GM23338 (cell line): Measurements from ENCODE around the gene ERI3.

Experiments used
- EZH2 ChIP-seq: fragments of 200-600 bp; sonication (generic); IDR thresholded peaks from one replicate; pipeline ENCODE4 v1.8.0; 2017; ENCODE audit warnings: antibody characterized with exemption, mild to moderate bottlenecking, low read depth; ENCODE audit not compliant: unreplicated experiment
- EZH2phosphoT487 ChIP-seq: fragments of 200-600 bp; sonication (generic); IDR thresholded peaks from one replicate; pipeline ENCODE4 v1.8.1; 2018; ENCODE audit warnings: antibody characterized with exemption; ENCODE audit not compliant: unreplicated experiment
- NANOG ChIP-seq: IDR thresholded peaks from 2 replicates; pipeline ENCODE4 v1.6.1; 2016; ENCODE audit warnings: antibody characterized with exemption, borderline replicate concordance
- POLR2AphosphoS5 ChIP-seq: IDR thresholded peaks from 2 replicates; pipeline ENCODE4 v1.6.1; 2016; ENCODE audit warnings: antibody characterized with exemption, low read depth
- ZNF114 ChIP-seq: fragments of 250-450 bp; sonication (Bioruptor Pico); IDR thresholded peaks from 2 replicates; pipeline ENCODE4 v1.5.0; 2020; ENCODE audit warnings: mild to moderate bottlenecking, moderate library complexity
- ZNF331 ChIP-seq: fragments of 250-450 bp; sonication (Bioruptor Pico); IDR thresholded peaks from 2 replicates; pipeline ENCODE4 v1.5.0; 2020; ENCODE audit warnings: low read depth, mild to moderate bottlenecking, moderate library complexity
- TF ChIP-seq, protein P1 (sequence below), 2 experiments: fragments of 200-600 bp in 1 of 2; sonication (generic) in 1 of 2; conservative IDR thresholded peaks; 2 replicates each; pipeline versions ENCODE4 v1.5.1 to v1.6.1; 2016 to 2017; ENCODE audit warnings: antibody characterized with exemption in 2 of 2, low read depth in 2 of 2, mild to moderate bottlenecking in 2 of 2, moderate library complexity in 1 of 2
- TF ChIP-seq, protein P2 (sequence below): IDR thresholded peaks from 2 replicates; pipeline ENCODE4 v1.6.1; 2016; ENCODE audit warnings: antibody characterized with exemption
- TF ChIP-seq, protein P3 (sequence below): IDR thresholded peaks from one replicate; pipeline ENCODE4 v1.6.1; 2018; ENCODE audit warnings: antibody characterized with exemption; ENCODE audit not compliant: unreplicated experiment

DNA sequence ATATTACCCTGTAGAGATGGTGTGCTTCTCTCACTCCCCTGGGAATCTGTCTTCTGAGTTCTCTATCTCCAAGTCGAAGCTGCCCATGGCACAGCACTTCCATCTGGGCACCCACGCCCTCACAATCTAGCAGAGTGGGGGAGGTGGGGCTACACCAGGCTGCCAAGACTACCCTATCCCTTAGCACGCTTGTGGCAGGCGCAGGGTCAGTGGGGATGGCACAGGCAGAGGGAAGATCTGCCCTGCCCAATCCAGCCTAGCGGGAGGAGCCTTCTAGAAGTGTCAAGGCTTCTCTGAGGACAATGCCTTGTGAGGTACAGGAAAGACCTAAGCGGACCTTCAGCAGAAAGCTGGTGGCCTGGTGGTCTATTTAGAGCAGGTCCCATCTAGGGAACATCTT, 92.6 kb downstream of the ERI3 start:
- TF ChIP-seq ZNF331 (CRISPR knock-in tag) (no peak), EZH2 (no peak), POLR2AphosphoS5 (no peak), NANOG (no peak), EZH2phosphoT487 (no peak), ZNF114 (no peak)
- TF ChIP-seq, protein P1, sequence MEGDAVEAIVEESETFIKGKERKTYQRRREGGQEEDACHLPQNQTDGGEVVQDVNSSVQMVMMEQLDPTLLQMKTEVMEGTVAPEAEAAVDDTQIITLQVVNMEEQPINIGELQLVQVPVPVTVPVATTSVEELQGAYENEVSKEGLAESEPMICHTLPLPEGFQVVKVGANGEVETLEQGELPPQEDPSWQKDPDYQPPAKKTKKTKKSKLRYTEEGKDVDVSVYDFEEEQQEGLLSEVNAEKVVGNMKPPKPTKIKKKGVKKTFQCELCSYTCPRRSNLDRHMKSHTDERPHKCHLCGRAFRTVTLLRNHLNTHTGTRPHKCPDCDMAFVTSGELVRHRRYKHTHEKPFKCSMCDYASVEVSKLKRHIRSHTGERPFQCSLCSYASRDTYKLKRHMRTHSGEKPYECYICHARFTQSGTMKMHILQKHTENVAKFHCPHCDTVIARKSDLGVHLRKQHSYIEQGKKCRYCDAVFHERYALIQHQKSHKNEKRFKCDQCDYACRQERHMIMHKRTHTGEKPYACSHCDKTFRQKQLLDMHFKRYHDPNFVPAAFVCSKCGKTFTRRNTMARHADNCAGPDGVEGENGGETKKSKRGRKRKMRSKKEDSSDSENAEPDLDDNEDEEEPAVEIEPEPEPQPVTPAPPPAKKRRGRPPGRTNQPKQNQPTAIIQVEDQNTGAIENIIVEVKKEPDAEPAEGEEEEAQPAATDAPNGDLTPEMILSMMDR (conservative IDR thresholded peaks at IDR 0.05; ENCODE audit: low read depth in 2 of 2), result no peak
- TF ChIP-seq, protein P2, sequence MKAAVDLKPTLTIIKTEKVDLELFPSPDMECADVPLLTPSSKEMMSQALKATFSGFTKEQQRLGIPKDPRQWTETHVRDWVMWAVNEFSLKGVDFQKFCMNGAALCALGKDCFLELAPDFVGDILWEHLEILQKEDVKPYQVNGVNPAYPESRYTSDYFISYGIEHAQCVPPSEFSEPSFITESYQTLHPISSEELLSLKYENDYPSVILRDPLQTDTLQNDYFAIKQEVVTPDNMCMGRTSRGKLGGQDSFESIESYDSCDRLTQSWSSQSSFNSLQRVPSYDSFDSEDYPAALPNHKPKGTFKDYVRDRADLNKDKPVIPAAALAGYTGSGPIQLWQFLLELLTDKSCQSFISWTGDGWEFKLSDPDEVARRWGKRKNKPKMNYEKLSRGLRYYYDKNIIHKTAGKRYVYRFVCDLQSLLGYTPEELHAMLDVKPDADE, result no peak
- TF ChIP-seq, protein P3, sequence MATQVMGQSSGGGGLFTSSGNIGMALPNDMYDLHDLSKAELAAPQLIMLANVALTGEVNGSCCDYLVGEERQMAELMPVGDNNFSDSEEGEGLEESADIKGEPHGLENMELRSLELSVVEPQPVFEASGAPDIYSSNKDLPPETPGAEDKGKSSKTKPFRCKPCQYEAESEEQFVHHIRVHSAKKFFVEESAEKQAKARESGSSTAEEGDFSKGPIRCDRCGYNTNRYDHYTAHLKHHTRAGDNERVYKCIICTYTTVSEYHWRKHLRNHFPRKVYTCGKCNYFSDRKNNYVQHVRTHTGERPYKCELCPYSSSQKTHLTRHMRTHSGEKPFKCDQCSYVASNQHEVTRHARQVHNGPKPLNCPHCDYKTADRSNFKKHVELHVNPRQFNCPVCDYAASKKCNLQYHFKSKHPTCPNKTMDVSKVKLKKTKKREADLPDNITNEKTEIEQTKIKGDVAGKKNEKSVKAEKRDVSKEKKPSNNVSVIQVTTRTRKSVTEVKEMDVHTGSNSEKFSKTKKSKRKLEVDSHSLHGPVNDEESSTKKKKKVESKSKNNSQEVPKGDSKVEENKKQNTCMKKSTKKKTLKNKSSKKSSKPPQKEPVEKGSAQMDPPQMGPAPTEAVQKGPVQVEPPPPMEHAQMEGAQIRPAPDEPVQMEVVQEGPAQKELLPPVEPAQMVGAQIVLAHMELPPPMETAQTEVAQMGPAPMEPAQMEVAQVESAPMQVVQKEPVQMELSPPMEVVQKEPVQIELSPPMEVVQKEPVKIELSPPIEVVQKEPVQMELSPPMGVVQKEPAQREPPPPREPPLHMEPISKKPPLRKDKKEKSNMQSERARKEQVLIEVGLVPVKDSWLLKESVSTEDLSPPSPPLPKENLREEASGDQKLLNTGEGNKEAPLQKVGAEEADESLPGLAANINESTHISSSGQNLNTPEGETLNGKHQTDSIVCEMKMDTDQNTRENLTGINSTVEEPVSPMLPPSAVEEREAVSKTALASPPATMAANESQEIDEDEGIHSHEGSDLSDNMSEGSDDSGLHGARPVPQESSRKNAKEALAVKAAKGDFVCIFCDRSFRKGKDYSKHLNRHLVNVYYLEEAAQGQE, result no peak
